Neural cell (in vitro differentiated cells): ENCODE results near the gene CDH4.

Experiments used
- CTCF ChIP-seq: fragments of 450-650 bp; IDR thresholded peaks from 2 replicates; pipeline ENCODE4 v1.5.1; 2014; ENCODE audit warnings: antibody characterized with exemption, mild to moderate bottlenecking, moderate library complexity; ENCODE audit not compliant: poor library complexity, severe bottlenecking
- EP300 ChIP-seq: fragments of 450-650 bp; conservative IDR thresholded peaks from 2 replicates; pipeline ENCODE4 v1.6.1; 2014; ENCODE audit warnings: antibody characterized with exemption, mild to moderate bottlenecking, moderate library complexity; ENCODE audit not compliant: poor library complexity, severe bottlenecking
- EZH2 ChIP-seq: fragments of 200-600, 300-800 bp; shearing (Covaris generic), sonication (generic); IDR thresholded peaks from 2 replicates; pipeline ENCODE4 v1.6.1; 2014; ENCODE audit warnings: antibody characterized with exemption, low read length, borderline replicate concordance, mild to moderate bottlenecking; ENCODE audit not compliant: insufficient read depth, poor library complexity, severe bottlenecking
- MXI1 ChIP-seq: fragments of 450-650 bp; conservative IDR thresholded peaks from 2 replicates; pipeline ENCODE4 v1.6.1; 2014; ENCODE audit warnings: antibody characterized with exemption, mild to moderate bottlenecking; ENCODE audit not compliant: poor library complexity, severe bottlenecking
- POLR2AphosphoS5 ChIP-seq: IDR thresholded peaks from 2 replicates; pipeline ENCODE4 v1.6.1; 2012
- RAD21 ChIP-seq: fragments of 450-650 bp; conservative IDR thresholded peaks from 2 replicates; pipeline ENCODE4 v1.6.1; 2014; ENCODE audit warnings: antibody characterized with exemption, mild to moderate bottlenecking, moderate library complexity
- REST ChIP-seq: IDR thresholded peaks from 2 replicates; pipeline ENCODE4 v1.6.1; 2012; ENCODE audit warnings: borderline replicate concordance
- SMC3 ChIP-seq: fragments of 450-650 bp; conservative IDR thresholded peaks from 2 replicates; pipeline ENCODE4 v1.6.1; 2014; ENCODE audit warnings: antibody characterized with exemption, mild to moderate bottlenecking, moderate library complexity; ENCODE audit not compliant: poor library complexity
- TAF1 ChIP-seq: IDR thresholded peaks from 2 replicates; pipeline ENCODE4 v1.6.1; 2012; ENCODE audit warnings: low read depth

- no peak for TF ChIP-seq SMC3
- TF ChIP-seq CTCF, result no peak
- TF ChIP-seq RAD21, result no peak
- TF ChIP-seq POLR2AphosphoS5, result no peak
- no peak for TF ChIP-seq MXI1
- TF ChIP-seq REST, result no peak
- no peak for TF ChIP-seq EP300
- no peak for TF ChIP-seq EZH2
- TF ChIP-seq TAF1, result no peak
Observed at GRCh38 chr20:61848851-61849250, 596.8 kb downstream of the CDH4 start.
